ENCODE data around the gene HELZ. TPM values are rescaled to one million over a fixed set of nuclear protein-coding genes. Genes with fewer than 3 reads are reported as not detected.

The HELZ gene
- total RNA-seq, 1 donor from 2014 or later: 44.9 TPM

GRCh38 chr17:67055811-67056745 is 188.9 kb downstream of the HELZ start:
- Histone ChIP-seq H3K36me3 (no peaks in the 10 kb centered on the region), H3K79me2 (ENCODE audit: low read depth) (no peaks in the 10 kb centered on the region), H3K9ac (no peak overlapping the region), H3K4me1 (no peaks in the 10 kb centered on the region), H3K27ac (no peak overlapping the region), H3F3A (ENCODE audit: low read depth) (no peaks in the 10 kb centered on the region), H4K20me1 (ENCODE audit: low read depth) (no peaks in the 10 kb centered on the region), H3K27me3 (no peaks in the 10 kb centered on the region), H3K4me3 (no peak overlapping the region), H3K9me3 (ENCODE audit: low read depth) (no peaks in the 10 kb centered on the region), H2AFZ (replicated peaks) (no peak overlapping the region), H3K4me2 (no peak overlapping the region)
- Mint-ChIP-seq H3K9me3 (no peaks in the 10 kb centered on the region), H3K27ac (no peak overlapping the region), H3K36me3 (no peaks in the 10 kb centered on the region), H3K4me3 (no peak overlapping the region), H3K27me3 (ENCODE audit: insufficient read depth, low read depth) (peaks cover 6% of the 10 kb centered on the region), H3K4me1 (peaks cover 5% of the 10 kb centered on the region)
- TF ChIP-seq EZH2 (IDR thresholded peaks at IDR 0.05) (no peak), EZH2phosphoT487 (IDR thresholded peaks at IDR 0.05) (no peak), CTCF (IDR thresholded peaks at IDR 0.05) (no peak)
- DNase-seq (ENCODE audit: low spot score): no peak

DNA sequence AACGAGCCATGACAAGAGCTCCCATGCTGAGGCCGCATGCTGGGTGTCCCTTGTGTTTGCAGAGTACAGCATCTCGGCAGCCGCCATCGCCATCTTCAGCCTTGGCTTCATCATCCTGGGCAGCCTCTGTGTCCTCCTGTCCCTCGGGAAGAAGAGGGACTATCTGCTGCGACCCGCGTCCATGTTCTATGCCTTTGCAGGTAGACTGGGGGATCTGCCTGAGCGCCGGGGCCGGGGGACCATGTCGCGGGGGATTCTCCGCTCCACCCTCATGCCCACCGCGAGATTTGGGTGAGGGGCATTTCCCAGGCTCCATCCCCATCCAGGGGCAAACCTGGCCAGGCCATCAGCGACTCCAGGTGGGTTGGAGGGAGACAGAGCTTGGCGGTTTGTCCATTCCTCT is 190.0 kb downstream of the HELZ start:
- Histone ChIP-seq H3K27ac (no peak overlapping the region), H3K4me3 (no peak overlapping the region), H3K4me1 (no peaks in the 10 kb centered on the region), H4K20me1 (ENCODE audit: low read depth) (no peaks in the 10 kb centered on the region), H3K79me2 (ENCODE audit: low read depth) (no peaks in the 10 kb centered on the region), H3K4me2 (no peak overlapping the region), H2AFZ (replicated peaks) (no peak overlapping the region), H3K9me3 (ENCODE audit: low read depth) (no peaks in the 10 kb centered on the region), H3K27me3 (no peaks in the 10 kb centered on the region), H3F3A (ENCODE audit: low read depth) (no peaks in the 10 kb centered on the region), H3K9ac (no peak overlapping the region), H3K36me3 (no peaks in the 10 kb centered on the region)
- DNase-seq (ENCODE audit: low spot score): no peak
- peaks cover 7% of the 10 kb centered on the region for H3K27me3 Mint-ChIP-seq (ENCODE audit: insufficient read depth, low read depth)
- H3K9me3 Mint-ChIP-seq: no peaks in the 10 kb centered on the region
- H3K36me3 Mint-ChIP-seq: no peaks in the 10 kb centered on the region
- TF ChIP-seq EZH2 (IDR thresholded peaks at IDR 0.05) (no peak), CTCF (IDR thresholded peaks at IDR 0.05) (no peak), EZH2phosphoT487 (IDR thresholded peaks at IDR 0.05) (no peak)
- H3K4me3 Mint-ChIP-seq: no peak overlapping the region
- peaks cover 5% of the 10 kb centered on the region for H3K4me1 Mint-ChIP-seq
- peak overlapping the region; percentile 59 for H3K27ac Mint-ChIP-seq

DNA sequence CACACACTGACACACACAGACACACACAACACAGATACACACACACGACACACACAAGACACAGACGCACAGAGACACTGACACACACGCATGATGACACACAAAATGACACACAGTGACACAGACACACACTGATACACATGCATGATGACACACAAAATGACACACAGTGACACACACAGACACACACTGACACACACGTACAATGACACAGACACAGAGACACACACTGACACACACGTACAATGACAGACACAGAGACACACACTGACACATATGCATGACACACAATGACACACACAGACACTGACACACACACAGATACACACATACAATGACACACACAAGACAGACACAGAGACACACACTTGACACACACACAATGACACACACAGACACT is 190.4 kb downstream of the HELZ start:
- peaks cover under 1% of the 10 kb centered on the region for H3K9me3 Mint-ChIP-seq

More for the DNA sequence above, 190.4 kb downstream of the HELZ start:
- H3K36me3 Mint-ChIP-seq: no peaks in the 10 kb centered on the region
- Histone ChIP-seq H3K79me2 (ENCODE audit: low read depth) (no peaks in the 10 kb centered on the region), H3K9ac (no peak overlapping the region), H3K4me2 (no peak overlapping the region), H3K27ac (no peak overlapping the region), H3K27me3 (no peaks in the 10 kb centered on the region), H3F3A (ENCODE audit: low read depth) (no peaks in the 10 kb centered on the region), H2AFZ (replicated peaks) (no peak overlapping the region), H3K4me3 (no peak overlapping the region), H3K4me1 (no peaks in the 10 kb centered on the region), H3K9me3 (ENCODE audit: low read depth) (no peaks in the 10 kb centered on the region), H4K20me1 (ENCODE audit: low read depth) (no peaks in the 10 kb centered on the region), H3K36me3 (no peaks in the 10 kb centered on the region)
- TF ChIP-seq CTCF (IDR thresholded peaks at IDR 0.05) (no peak), EZH2 (IDR thresholded peaks at IDR 0.05) (no peak)
- peaks cover 5% of the 10 kb centered on the region for H3K4me1 Mint-ChIP-seq
- H3K4me3 Mint-ChIP-seq: no peak overlapping the region
- H3K27ac Mint-ChIP-seq: peak overlapping the region; percentile 59
- no peak for DNase-seq (ENCODE audit: low spot score)
- peaks cover 9% of the 10 kb centered on the region for H3K27me3 Mint-ChIP-seq (ENCODE audit: insufficient read depth, low read depth)
